SK-N-SH (cell line): ENCODE data around the gene SLC44A2. TPM values are rescaled to one million over a fixed set of nuclear protein-coding genes. Genes with fewer than 3 reads are reported as not detected.

Source experiments
- CTCF ChIA-PET: fragments of 300-600, 350-600 bp; formaldehyde crosslinking; extraction: SDS; loops from one replicate; lab custom pipeline; 2021; lab: Yijun Ruan, JAX
- POLR2A ChIA-PET: fragments of 350-600 bp; sonication (Branson Sonifier 250); formaldehyde crosslinking; extraction: SDS; loops from one replicate; lab custom pipeline; 2020; ENCODE audit warnings: antibody characterized with exemption, inconsistent platforms; lab: Yijun Ruan, JAX
- DNase-seq: peaks from one replicate; pipeline ENCODE4 v3.0.0; 2012
- H2AFZ ChIP-seq: fragments of 200-600 bp; sonication (generic); 2 replicates; pipeline ENCODE4 v1.8.1; 2016; ENCODE audit warnings: antibody characterized with exemption, mild to moderate bottlenecking, low read depth
- H3F3A ChIP-seq: fragments of 200-600 bp; sonication (generic); replicated peaks from 2 replicates; pipeline ENCODE3; 2016; ENCODE audit warnings: antibody characterized with exemption, mild to moderate bottlenecking; ENCODE audit not compliant: insufficient read depth
- H3K27ac ChIP-seq, 2 experiments: fragments of 200-500 bp in 1 of 2; fragments of 200-600 bp in 1 of 2; sonication (Bioruptor generic) in 1 of 2; sonication (generic), shearing (Covaris generic) in 1 of 2; 2 replicates each; pipeline versions ENCODE4 v1.5.1 to v1.6.1; 2014 to 2016; ENCODE audit warnings: low read depth in 2 of 2, inconsistent platforms in 1 of 2, low read length in 1 of 2, mild to moderate bottlenecking in 1 of 2, mixed read lengths in 1 of 2
- H3K27me3 ChIP-seq: fragments of 200-600 bp; sonication (generic), shearing (Covaris generic); 2 replicates; pipeline ENCODE4 v1.6.1; 2016; ENCODE audit warnings: mixed run types; ENCODE audit not compliant: insufficient read depth
- H3K36me3 ChIP-seq, 2 experiments: fragments of 200-500 bp in 1 of 2; fragments of 200-600 bp in 1 of 2; sonication (Bioruptor generic) in 1 of 2; sonication (generic) in 1 of 2; replicated peaks in 1 of 2; 2 replicates each; pipeline versions ENCODE3 to v1.5.1; 2014 to 2016; ENCODE audit warnings: low read length in 1 of 2, mild to moderate bottlenecking in 1 of 2; ENCODE audit not compliant: insufficient read depth in 2 of 2, control insufficient read depth in 1 of 2
- H3K4me1 ChIP-seq, 2 experiments: fragments of 200-500 bp in 1 of 2; fragments of 200-600 bp in 1 of 2; sonication (Bioruptor generic) in 1 of 2; sonication (generic), shearing (Covaris generic) in 1 of 2; 2 replicates each; pipeline versions ENCODE4 v1.5.1 to v1.6.1; 2014 to 2016; ENCODE audit warnings: low read depth in 1 of 2, low read length in 1 of 2, mixed run types in 1 of 2; ENCODE audit not compliant: insufficient read depth in 2 of 2, control insufficient read depth in 1 of 2
- H3K4me2 ChIP-seq: fragments of 200-600 bp; sonication (generic), shearing (Covaris generic); 2 replicates; pipeline ENCODE4 v1.6.1; 2017; ENCODE audit warnings: mixed run types
- H3K4me3 ChIP-seq, 2 experiments: fragments of 200-500 bp in 1 of 2; fragments of 200-600 bp in 1 of 2; sonication (Bioruptor generic) in 1 of 2; sonication (generic), shearing (Covaris generic) in 1 of 2; 2 replicates each; pipeline versions ENCODE4 v1.5.1 to v1.8.1; 2014 to 2016; ENCODE audit warnings: low read depth in 2 of 2, inconsistent platforms in 1 of 2, low read length in 1 of 2, mild to moderate bottlenecking in 1 of 2, mixed read lengths in 1 of 2, moderate library complexity in 1 of 2
- H3K79me2 ChIP-seq: fragments of 200-600 bp; sonication (generic); 2 replicates; pipeline ENCODE4 v1.8.1; 2017; ENCODE audit warnings: mild to moderate bottlenecking; ENCODE audit not compliant: insufficient read depth
- H3K9ac ChIP-seq: fragments of 200-600 bp; sonication (generic); 2 replicates; pipeline ENCODE4 v1.6.1; 2017; ENCODE audit warnings: mixed run types
- H3K9me2 ChIP-seq: fragments of 200-600 bp; sonication (generic); 2 replicates; pipeline ENCODE4 v1.6.1; 2017; ENCODE audit warnings: mixed run types
- H3K9me3 ChIP-seq: fragments of 200-600 bp; sonication (generic); 2 replicates; pipeline ENCODE4 v1.6.1; 2017; ENCODE audit warnings: mixed run types, mild to moderate bottlenecking, moderate library complexity
- H4K20me1 ChIP-seq: fragments of 200-600 bp; sonication (generic); 2 replicates; pipeline ENCODE4 v1.6.1; 2017; ENCODE audit warnings: mild to moderate bottlenecking, mixed run types; ENCODE audit not compliant: insufficient read depth
- CHD2 ChIP-seq: fragments of 150-350 bp; IDR thresholded peaks from 2 replicates; pipeline ENCODE4 v1.6.1; 2018; ENCODE audit warnings: low read length; ENCODE audit not compliant: partially characterized antibody
- ELF1 ChIP-seq: IDR thresholded peaks from 2 replicates; pipeline ENCODE4 v1.4.0; 2012
- FOXJ3 ChIP-seq: sonication (generic); formaldehyde crosslinking; IDR thresholded peaks from 2 replicates; pipeline ENCODE4 v1.5.1; 2020; ENCODE audit warnings: mild to moderate bottlenecking, missing genetic modification reagents
- GATA2 ChIP-seq: sonication (generic); formaldehyde crosslinking; IDR thresholded peaks from 2 replicates; pipeline ENCODE4 v1.5.0; 2020; ENCODE audit warnings: mild to moderate bottlenecking, missing genetic modification reagents
- JUND ChIP-seq: IDR thresholded peaks from 2 replicates; pipeline ENCODE4 v1.4.0; 2012
- MEF2A ChIP-seq: IDR thresholded peaks from 2 replicates; pipeline ENCODE4 v1.4.0; 2012; ENCODE audit warnings: low read depth, borderline replicate concordance
- MXI1 ChIP-seq: IDR thresholded peaks from 2 replicates; pipeline ENCODE4 v1.6.1; 2012; ENCODE audit warnings: mild to moderate bottlenecking, low read depth, low read length, improper control_type of control experiment
- RCOR1 ChIP-seq: fragments of 150-350 bp; IDR thresholded peaks from 2 replicates; pipeline ENCODE4 v1.6.1; 2017; ENCODE audit warnings: antibody characterized with exemption, low read length
- SMC3 ChIP-seq: IDR thresholded peaks from 2 replicates; pipeline ENCODE4 v1.6.1; 2012; ENCODE audit warnings: low read depth, low read length, improper control_type of control experiment
- TCF12 ChIP-seq: IDR thresholded peaks from 2 replicates; pipeline ENCODE4 v1.4.0; 2012
- TEAD4 ChIP-seq: IDR thresholded peaks from 2 replicates; pipeline ENCODE4 v1.4.0; 2012; ENCODE audit warnings: mild to moderate bottlenecking, borderline replicate concordance; ENCODE audit not compliant: insufficient read depth
- WGBS: methylation state at CpG from one replicate; pipeline ENCODE4 v1.1.6; 2017; ENCODE audit warnings: low lambda C conversion rate; 5-methylcytosine and 5-hydroxymethylcytosine counted together
- polyA plus RNA-seq, 3 experiments: library from polyadenylated mRNA; depleted of rRNA; stranded (reverse); fragments of >200 nt; gene quantifications; 2 replicates each; pipeline ENCODE4 v1.2.3, GENCODE V29; 2012
- TF ChIP-seq, protein P1 (sequence below): IDR thresholded peaks from 2 replicates; pipeline ENCODE4 v1.4.0; 2012; ENCODE audit warnings: low read depth, borderline replicate concordance
- TF ChIP-seq, protein P2 (sequence below): fragments of 150-350 bp; IDR thresholded peaks from 2 replicates; pipeline ENCODE4 v1.6.1; 2016; ENCODE audit warnings: mild to moderate bottlenecking, low read depth, low read length
- TF ChIP-seq, protein P3 (sequence below): fragments of 200-600 bp; sonication (generic); IDR thresholded peaks from 2 replicates; pipeline ENCODE4 v1.6.1; 2017; ENCODE audit warnings: antibody characterized with exemption, mild to moderate bottlenecking, moderate library complexity

SLC44A2 gene
- polyA plus RNA-seq, 1 of the 3 experiments (the other 2 are of a cell fraction) = 61.4 TPM

DNA sequence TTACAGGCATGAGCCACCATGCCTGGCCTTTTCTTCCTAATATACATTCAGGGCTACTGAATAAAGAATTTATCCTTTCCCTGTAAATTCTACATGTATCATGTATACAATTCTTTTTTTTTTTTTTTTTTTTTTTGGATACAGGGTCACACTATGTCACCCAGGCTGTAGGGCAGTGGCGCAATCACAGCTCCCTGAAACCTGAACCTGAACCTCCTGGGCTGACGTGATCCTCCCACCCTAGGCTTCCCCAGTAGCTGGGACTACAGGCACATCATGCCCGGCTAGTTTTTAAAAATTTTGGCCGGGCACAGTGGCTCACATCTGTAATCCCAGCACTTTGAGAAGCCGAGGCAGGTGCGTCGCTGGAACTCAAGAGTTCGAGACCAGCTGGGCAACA, 6.5 kb upstream of the SLC44A2 start (continued):
- no peak for TF ChIP-seq MEF2A
- TF ChIP-seq, protein P1, sequence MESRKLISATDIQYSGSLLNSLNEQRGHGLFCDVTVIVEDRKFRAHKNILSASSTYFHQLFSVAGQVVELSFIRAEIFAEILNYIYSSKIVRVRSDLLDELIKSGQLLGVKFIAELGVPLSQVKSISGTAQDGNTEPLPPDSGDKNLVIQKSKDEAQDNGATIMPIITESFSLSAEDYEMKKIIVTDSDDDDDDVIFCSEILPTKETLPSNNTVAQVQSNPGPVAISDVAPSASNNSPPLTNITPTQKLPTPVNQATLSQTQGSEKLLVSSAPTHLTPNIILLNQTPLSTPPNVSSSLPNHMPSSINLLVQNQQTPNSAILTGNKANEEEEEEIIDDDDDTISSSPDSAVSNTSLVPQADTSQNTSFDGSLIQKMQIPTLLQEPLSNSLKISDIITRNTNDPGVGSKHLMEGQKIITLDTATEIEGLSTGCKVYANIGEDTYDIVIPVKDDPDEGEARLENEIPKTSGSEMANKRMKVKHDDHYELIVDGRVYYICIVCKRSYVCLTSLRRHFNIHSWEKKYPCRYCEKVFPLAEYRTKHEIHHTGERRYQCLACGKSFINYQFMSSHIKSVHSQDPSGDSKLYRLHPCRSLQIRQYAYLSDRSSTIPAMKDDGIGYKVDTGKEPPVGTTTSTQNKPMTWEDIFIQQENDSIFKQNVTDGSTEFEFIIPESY = no peak

DNA sequence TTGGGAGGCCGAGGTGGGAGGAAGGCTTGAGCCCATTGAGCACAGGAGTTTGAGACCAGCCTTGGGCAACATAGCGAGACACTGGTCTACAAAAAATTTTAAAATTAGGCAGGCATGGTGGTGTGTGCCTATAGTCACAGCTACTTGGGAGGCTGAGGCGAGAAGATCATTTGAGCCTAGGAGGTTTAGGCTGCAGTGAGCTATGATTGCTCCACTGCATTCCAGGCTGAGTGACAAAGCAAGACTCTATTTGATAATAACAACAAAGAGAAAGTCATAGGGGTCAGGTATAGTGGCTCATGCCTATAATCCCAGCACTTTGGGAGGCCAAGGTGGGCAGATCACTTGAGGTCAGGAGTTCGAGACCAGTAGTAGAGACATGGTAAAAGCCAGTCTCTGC, 4.6 kb upstream of the SLC44A2 start:
- Histone ChIP-seq H3K79me2 (peaks cover 58% of the 10 kb centered on the region), H3K4me1 (peaks cover 0 to 3% of the 10 kb centered on the region in 2 experiments; a peak in 1 of 4 replicates), H3K4me3 (no peak overlapping the region), H3K27me3 (no peaks in the 10 kb centered on the region), H4K20me1 (no peaks in the 10 kb centered on the region), H2AFZ (no peak overlapping the region)
- WGBS = 93% methylated on average over 4 of the region's 4 CpGs
- POLR2A ChIA-PET = no interaction called here
- no peak for TF ChIP-seq RCOR1
- no peak for TF ChIP-seq JUND
- TF ChIP-seq CHD2 = no peak
- TF ChIP-seq, protein P2, sequence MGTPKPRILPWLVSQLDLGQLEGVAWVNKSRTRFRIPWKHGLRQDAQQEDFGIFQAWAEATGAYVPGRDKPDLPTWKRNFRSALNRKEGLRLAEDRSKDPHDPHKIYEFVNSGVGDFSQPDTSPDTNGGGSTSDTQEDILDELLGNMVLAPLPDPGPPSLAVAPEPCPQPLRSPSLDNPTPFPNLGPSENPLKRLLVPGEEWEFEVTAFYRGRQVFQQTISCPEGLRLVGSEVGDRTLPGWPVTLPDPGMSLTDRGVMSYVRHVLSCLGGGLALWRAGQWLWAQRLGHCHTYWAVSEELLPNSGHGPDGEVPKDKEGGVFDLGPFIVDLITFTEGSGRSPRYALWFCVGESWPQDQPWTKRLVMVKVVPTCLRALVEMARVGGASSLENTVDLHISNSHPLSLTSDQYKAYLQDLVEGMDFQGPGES = no peak
- TF ChIP-seq FOXJ3 (CRISPR knock-in tag) = no peak
- no peak for TF ChIP-seq ELF1
- no peak for TF ChIP-seq GATA2 (CRISPR knock-in tag)
- no peak for TF ChIP-seq MXI1
- TF ChIP-seq TEAD4 = no peak
- TF ChIP-seq, protein P3, sequence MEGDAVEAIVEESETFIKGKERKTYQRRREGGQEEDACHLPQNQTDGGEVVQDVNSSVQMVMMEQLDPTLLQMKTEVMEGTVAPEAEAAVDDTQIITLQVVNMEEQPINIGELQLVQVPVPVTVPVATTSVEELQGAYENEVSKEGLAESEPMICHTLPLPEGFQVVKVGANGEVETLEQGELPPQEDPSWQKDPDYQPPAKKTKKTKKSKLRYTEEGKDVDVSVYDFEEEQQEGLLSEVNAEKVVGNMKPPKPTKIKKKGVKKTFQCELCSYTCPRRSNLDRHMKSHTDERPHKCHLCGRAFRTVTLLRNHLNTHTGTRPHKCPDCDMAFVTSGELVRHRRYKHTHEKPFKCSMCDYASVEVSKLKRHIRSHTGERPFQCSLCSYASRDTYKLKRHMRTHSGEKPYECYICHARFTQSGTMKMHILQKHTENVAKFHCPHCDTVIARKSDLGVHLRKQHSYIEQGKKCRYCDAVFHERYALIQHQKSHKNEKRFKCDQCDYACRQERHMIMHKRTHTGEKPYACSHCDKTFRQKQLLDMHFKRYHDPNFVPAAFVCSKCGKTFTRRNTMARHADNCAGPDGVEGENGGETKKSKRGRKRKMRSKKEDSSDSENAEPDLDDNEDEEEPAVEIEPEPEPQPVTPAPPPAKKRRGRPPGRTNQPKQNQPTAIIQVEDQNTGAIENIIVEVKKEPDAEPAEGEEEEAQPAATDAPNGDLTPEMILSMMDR = no peak
- TF ChIP-seq TCF12 = no peak
- TF ChIP-seq, protein P1 = no peak
- no peak for TF ChIP-seq SMC3
- TF ChIP-seq, all 33 proteins: peak for 0
- H3K9me2 ChIP-seq = no peaks in the 10 kb centered on the region
- H3K9ac ChIP-seq = no peak overlapping the region
- no peak for DNase-seq
- peaks cover 9% of the 10 kb centered on the region for H3F3A ChIP-seq
- no peak overlapping the region for H3K27ac ChIP-seq
- no peaks in the 10 kb centered on the region for H3K36me3 ChIP-seq
- CTCF ChIA-PET = interaction anchor here (1.1 to 4.7 kb wide), 3 partner anchors 24 to 49 kb away, joined by 3 to 21 read pairs (median 18); no protein-coding TSS in a partner anchor
- H3K9me3 ChIP-seq = no peaks in the 10 kb centered on the region
- no peak overlapping the region for H3K4me2 ChIP-seq
